Measurements from ENCODE around the gene CTNNA3.

CTNNA3 gene

DNA sequence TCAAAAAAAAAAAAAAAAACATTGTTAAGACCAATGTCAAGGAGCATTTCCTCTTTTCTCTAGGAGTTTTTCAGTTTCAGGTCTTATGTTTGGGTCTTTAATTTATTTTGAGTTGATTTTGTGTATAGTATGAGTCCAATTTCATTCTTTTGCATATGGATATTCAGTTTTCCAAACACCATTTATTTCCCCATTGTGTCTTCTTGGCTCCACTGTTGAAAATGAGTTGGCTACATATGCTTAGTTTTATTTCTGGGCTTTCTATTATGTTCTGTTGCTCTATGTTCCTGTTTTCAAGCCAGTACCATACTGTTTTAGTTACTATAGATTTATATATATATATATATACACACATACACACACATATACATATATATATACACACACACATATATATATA is 1506.7 kb downstream of the CTNNA3 start:
- no peak for DNase-seq

DNA sequence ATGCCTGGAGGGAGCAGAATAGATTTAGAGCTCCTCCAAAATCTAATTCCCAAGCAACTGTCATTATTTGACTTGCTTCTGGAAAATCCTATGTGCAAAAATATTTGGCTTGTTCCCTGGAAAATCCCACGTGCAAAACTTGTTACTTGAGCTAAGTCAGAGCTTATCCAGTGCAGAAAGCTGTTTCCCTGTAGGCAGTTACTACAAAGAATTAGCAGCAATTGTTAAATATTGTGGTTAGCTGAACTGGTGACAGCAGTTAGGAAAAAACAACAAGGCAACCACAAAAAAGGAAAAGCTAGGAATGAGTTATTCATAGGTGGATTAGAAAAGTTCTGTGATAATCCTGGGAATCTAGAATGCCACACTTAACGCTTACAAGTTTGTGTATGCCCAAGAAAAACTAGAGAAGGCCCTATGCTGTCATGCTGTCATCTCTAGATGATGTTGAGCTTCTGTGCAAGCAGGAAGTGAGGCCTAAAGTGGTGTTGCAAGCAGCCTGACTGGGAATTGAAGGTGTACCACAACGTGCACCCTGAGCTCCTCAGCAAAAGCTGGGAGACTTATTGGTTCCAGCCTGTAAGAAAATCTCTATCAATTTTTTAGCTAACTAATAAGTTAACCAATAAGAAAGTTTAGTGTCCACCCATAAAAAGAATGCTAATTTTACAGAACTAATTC is 1508.8 kb downstream of the CTNNA3 start:
- no peak for DNase-seq

DNA sequence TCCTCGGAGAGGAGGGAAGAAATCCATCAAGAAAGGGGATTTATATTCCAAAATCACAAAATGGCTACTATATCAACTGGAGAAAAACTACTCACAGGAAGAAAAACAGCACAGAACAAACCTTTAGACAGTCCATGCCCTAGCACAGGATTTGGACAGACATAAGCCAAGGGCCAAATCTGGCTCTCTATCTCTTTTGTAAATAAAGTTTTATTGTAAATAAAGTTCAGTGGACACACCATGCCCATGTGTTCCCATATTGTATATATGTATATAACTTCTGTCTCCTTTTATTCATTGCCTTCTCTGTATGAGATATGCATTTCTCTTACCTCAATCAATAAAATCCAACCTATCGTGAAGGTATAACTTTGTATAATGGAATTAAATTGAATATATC is 1513.0 kb downstream of the CTNNA3 start:
- no peak for DNase-seq

DNA sequence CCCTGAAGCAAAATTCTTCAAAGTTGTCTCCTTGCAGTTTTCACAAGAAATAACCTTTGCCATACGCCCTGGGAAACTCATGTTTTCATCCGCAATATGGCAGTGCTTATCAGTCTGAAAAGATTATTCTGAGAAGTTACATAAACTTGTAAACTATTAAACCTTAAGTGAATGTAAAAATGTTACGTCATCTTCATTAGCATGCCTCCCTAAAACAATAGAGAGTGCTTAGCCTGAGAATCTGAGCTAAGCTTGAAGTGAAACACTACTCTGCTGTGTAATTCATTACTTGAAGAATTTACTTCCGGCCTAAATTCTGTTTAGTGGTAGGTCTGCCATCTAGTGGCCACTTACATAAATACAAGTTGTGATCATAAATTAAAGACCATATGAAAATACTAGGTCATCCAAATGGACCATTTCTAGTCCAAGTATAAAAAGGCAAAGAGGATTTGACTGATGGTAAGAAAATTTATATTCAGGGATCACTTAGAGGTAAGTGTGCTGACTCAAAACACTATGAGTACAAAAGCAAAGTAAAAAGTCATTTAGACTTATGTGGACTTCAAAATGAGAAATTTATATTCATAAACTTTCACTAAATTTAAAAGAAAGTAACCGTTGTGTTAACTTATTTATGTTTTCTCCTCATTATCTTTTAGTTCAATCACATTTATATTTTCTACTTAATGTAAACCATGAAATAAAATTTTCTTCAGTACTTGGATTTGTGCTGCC is 1515.2 kb downstream of the CTNNA3 start:
- DNase-seq = peak; percentile 53

DNA sequence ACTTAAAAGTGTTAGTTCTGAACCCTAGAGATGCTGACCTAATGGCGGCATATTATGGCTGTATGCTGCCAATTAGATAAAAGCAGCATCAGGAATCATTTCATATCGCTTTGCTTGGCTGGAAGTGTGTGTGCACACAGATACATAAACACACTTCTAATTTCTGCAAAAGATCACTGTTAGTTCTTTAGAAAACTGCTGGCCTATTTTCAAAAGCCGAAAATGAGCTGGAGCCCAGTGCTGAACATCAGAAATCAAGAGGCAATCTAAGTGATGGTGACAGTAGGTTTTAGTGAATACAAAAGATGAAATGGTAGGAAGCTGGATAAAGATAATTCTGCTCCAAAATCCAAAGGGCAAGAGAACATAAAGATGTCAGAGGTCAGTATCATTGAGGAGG is 1516.0 kb downstream of the CTNNA3 start:
- DNase-seq = no peak

DNA sequence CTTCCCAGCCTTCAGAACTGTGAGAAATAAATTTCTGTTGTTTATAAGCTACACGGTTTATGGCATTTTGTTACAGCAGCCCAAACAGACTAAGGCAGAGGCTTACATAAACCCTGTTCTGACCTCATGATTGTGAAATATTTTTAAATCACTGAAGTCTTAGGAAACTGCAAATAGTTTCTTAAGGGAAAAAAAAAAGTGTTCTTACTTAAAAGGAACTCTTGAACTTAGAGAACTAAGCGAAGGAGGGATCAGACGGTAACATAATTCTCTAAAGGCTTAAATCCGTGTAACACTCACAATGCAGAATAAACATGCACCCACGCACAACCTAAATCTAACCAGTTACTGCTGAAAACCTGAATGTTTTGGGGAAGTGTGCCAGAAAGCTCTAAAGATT is 1519.2 kb downstream of the CTNNA3 start:
- no peak for DNase-seq

DNA sequence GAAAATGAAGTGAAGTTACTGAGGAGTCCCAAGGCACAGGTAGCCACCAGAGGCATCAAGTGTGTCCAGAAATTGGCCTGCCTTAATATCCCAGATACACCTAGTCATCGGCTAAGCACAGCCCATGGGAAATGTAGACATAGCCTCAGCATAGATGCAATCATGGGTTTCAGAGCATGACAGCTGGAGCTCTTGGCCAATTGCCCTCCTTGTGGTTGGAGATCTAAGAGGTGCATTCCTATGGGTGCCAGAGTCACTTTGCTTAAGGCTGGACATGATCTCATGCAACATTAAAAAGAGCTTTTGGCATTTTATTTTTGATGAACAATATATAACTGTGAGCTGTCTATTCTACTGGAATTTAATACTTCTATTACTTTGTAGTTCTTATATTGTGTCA is 1528.2 kb downstream of the CTNNA3 start:
- no peak for DNase-seq

DNA sequence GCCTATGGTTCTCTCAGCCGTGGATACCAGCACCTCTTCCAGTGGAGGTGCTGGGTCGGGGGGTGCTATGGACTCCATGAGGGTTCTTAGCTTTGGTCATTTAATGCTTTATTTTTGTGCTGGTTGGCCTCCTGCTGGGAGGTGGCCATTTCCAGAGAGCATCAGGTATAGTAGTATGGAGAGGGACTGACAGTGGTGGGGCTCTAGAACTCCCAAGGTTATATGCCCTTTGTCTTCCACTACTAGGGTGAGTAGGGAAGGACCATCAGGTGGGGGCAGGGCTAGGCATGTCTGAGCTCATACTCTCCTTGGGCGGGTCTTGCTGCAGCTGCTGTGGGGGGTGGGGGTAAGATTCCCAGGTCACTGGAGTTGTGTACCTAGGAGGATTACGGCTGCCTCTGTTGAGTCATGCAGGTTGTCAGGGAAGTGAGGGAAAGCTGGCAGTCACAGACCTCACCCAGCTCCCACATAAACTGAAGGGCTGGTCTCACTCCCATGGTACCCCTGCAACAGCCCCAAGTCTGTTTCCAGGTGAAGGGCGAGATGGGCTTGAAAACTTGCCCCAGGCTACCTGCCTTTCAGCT is 1533.3 kb downstream of the CTNNA3 start:
- DNase-seq = no peak

DNA sequence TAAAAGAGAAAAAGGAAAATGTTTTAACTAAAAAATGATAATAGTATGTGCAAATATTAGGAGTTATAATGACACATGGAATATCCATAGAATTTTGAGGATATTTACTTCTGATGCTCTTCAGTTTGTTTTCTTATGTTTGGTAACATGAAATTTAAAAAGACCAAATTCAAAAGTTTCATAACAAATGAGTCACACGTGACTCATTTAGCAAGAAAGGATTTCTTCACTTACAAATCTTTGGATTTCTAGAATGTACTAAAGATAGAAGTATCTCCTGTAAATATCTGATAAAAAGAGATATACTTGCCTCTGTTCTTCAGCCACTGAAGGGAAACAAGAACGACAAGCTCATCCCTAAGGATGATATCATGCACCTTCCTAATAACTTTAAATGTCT is 1544.6 kb downstream of the CTNNA3 start:
- no peak for DNase-seq

DNA sequence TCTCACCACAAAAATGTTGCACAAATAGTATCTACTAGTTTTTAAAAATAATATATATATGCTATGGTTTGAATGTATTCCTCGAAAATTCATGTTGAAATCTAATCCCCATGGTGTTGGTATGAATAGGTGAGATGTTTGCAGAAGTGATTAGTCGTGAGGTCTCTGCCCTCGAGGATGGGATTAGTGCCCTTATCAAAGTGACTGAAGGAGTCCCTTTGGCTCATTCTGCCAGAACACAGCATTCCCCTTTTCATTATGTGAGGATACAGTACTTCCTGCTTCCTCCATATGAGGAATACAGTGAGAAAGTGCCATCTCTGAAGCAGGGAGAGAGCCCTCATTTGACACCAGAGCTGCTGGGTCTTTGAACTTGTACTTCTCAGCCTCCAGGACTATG is 1547.7 kb downstream of the CTNNA3 start:
- DNase-seq = no peak

DNA sequence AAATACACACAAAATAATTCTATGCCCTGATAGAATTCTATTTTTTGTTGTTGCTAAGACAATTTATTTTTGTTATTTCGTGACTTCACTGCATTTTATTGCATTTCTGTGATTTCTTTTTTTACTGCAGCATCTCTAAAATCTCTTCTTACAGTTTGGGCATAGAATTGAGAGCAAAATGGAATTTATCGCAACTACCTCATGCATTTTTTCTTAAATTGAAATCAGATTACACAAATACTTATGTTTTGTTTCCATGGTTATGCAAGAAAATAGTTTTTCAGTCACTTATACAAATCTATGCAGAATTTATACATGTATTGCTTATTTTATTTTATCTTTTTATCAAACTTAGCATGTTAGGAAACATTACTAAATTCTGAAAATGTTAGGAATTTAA is 1552.0 kb downstream of the CTNNA3 start:
- DNase-seq = no peak

DNA sequence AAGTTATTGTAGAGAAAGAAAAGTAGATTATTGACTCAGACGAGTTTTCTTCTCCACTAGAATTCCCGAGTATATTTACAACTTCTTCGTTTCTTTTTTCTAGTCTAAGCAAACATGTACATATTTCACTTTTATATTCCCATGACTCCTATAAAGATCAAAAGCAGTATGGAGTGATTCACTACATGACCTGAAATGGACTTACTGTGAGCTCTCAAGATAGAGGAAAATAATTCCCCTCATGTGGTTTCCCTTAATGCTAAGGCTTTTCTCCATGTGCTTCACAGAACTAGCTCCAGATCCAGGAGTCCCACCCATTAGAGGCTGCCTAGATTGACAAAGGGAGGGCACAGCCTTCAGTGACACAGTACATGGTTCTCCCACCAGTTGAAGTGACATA is 1593.2 kb downstream of the CTNNA3 start:
- no peak for DNase-seq

DNA sequence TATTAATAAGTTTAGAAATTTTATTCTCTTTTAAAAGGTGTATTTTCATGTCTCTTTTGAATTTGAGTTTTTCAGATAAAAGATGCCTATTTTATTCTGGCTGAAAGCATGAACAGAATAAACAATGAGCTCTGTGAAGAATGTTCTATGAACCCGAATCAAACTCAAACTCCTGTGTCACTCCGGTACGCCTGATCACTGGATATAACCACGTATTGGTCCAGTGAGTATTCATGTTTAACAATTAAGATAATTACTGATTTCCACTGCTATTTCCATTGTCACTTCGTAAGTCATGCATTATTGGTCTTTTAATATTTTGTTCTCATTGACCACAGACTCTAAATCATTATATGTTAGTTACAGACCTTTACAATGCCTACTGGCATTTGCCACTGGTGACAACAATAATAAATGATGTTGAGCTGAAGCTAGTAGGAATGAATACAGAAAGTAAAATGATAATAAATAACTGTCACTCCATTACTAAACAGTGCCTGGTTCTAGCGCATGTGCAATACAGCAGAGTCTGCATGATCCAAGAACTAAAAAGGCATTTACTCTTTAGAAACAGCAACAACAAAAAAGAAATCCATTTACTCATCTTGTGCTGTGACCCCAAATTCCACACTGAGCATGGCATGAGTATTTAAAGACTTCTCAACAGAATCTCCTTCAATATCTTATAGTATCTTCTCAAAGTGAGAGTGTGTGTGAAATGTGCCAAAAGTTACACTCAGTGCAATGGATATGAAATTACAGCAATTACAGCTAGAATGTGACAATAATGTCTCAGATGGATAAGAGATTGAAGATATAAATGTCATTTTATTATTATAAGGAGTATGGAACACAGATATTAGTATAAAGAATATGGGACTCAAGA is 1597.2 kb downstream of the CTNNA3 start:
- DNase-seq = no peak

DNA sequence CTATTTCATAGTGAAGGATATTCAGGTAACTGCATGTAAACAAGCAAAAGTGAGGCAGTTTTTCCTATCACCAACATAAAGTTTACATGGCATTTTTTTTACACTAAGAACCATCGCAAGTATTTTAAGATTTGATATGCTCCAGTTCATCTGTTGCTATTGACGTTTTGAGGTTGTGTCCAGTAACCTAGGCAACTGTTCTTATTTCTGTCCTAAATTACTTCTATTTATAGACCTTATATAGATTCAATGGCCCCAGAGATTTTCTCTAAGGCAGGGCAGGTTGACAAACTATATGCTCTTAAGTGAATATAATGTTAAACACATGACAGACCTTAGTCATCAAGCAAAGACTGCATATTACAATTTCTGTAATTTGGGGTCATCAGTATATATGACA is 1600.4 kb downstream of the CTNNA3 start:
- DNase-seq = no peak

DNA sequence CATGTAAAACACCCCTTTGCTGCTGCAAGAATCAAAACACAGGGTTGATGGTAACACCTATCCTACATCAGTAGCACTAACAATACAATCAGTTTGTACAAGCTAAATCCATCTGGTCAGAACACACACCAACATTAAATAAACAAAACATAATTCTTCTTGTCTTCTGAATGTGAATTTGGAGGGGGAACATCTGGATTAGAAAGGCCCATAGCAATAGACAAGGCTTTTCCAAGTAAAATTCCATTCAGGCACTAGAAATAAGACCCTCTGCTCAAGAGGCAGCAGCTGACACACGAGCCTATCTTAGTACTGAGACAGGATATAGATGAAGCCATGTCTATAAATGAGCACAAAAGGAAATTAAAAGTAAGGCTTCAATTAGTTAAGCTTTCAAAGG is 1610.1 kb downstream of the CTNNA3 start:
- peak; percentile 5 for DNase-seq

DNA sequence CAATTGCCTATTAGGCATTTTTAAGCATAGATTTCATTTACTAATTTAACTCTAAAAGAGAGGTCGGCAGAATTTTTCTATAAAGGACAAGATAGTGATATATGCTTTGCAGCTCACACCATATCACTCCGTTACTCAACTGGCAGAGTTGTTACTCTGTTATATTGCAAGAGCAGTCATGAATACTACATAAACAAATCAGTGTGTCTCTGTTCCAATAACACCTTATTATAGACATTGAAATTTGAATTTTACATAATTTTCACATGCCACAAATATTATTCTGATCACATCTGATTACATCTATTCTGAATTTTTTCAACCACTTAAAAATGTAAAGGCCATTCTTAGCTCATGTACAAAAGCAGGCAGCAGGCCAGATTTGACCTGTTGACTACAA is 1624.1 kb downstream of the CTNNA3 start:
- no peak for DNase-seq

DNA sequence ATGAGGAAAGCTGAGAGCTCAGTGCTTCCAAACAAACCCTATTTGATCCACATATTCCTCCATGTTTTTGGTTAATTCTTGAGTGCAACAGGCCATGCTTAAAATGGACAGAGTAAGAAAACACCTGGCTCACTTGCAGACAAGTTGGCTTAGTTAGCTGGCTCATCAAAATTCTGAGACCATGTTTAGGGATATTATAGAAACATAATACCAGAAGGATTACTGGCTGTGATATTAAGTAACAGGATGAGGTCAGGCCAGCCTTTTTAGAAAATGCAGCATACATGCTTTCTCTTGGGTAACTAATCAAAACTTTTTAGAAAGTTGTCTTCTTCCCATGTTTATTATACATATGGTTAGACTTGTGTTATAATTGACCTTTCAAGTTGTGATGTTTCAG is 1637.4 kb downstream of the CTNNA3 start:
- DNase-seq = no peak

DNA sequence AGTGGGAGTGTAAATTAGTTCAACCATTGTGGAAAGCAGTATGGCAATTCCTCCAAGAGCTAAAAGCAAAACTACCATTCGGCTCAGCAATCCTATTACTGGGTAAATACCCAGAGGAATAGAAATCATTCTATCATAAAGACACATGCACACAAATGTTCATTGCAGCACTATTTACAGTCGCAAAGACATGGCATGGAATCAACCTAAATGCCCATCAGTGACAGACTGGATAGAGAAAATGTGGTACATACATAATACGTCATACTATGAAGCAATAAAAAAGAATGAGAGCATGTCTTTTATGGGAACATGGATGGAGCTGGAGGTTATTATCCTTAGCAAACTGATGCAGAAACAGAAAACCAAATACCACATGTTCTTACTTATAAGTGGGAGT is 1646.7 kb downstream of the CTNNA3 start:
- DNase-seq = no peak

DNA sequence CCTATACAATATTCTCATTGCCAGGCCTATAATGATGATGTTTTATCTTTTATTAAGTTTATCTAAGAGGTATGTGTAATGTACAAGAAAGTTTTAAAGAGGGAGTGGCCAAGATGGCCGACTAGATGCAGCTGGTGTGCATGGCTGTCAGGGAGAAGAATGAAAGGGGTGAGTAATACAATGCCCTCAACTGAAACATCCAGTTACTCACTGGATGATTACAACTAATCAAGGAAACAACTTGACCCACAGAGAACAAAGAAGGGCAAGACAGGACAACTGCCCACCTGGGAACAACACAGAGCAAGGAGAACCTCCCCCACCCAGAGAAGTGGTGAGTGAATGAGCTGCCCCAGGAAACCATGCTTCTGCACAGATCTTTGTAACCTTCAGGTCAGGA is 1650.1 kb downstream of the CTNNA3 start:
- no peak for DNase-seq

DNA sequence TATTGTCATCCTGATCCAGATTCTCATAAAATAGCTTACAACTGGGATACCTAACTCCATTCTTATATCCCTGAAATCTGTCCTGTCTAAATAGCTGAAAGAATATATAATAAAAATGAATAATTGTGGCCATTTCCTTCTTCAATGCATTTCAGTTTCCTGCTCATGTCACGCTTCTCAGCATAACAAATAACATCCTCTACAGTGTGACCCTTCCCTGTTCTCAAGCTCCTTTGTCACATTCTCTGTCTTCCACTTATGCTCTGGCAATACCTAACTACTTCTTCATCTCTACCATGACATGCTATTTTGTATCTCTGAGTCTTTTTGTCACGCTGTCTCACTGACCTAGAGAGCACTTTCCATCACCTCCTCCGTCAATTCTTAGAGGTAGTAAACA is 1654.2 kb downstream of the CTNNA3 start:
- DNase-seq = no peak

DNA sequence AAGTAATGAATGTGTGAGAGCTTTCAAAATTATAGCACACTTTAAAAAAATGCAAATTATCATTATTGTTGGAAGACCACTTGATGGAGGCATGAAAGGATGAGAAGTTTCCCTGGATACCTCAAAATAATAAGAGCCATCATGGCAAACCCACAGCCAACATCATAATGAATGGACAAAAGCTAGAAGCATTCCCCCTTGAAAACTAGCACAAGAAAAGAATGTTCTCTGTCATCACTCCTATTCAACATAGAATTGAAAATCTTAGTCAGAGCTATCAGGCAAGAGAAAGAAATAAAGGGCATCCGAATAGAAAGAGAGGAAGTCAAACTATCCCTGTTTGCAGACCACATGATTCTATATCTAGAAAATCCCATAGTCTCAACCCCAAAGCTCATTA is 1657.4 kb downstream of the CTNNA3 start:
- no peak for DNase-seq

DNA sequence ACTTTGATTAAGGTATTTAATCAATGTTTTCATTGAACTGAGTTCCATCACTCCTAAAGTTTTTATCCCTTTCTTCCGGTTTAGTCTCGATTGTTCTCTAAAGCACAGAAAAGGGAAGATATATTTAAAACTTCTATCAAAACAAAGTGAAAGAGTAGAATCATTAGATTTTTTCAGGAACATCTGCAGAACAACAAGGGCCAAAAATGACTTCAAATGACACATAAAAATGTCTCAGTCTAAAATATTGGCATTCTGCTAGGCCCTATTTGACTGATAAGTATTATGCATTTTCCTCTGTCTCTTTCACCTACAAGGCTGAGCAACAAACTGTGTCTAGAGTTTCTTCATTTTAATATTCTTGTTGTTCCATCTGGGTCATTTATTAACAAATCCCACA is 1669.7 kb downstream of the CTNNA3 start:
- no peak for DNase-seq

DNA sequence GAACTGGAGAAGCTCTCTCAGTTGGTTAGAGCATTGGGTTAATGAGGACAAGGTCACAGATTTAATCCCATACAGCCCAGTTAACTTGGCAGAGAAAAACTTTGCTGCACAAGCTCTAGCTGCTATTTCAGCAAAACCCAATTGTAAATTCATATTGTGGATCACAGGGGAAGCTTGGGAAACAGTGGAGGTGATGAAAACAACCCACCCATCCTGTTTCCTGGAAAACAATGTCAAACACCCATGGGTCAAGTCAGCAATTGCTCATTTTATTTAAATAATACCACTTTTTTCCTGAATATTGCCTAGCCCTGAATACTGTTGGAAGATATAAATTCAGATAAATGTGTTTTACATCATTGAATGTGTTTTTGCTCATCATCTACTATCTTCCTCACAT is 1670.8 kb downstream of the CTNNA3 start:
- no peak for DNase-seq

DNA sequence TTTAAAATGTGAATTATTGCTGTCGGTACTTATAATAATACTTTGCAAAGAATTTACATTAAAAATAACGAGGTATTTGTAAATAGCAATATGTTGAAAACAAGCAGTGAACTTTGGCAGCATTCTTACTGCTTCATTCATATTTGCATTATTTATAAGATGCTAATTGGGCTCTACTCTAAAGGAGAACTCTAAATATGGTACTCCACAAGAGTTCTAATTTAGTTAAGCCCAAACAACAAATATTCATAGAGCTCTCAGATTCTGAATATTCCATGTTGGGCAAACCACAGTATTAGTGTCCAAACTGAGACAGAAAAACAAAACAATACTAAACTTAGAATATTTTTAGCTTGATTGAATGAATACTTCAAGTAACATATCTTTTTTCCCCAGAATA is 1674.6 kb downstream of the CTNNA3 start:
- DNase-seq = no peak
